Measurements from ENCODE around the gene HOXD10.

The HOXD10 gene

GRCh38 chr2:176162911-176163671, 46.5 kb downstream of the HOXD10 start:
- H3K4me3 ChIP-seq = no peak overlapping the region

GRCh38 chr2:176163672-176164056, 47.1 kb downstream of the HOXD10 start:
- H3K27ac ChIP-seq = no peak overlapping the region
- H3K4me3 ChIP-seq = no peak overlapping the region
- no peak for TF ChIP-seq CTCF (IDR thresholded peaks at IDR 0.05)
- no peak for DNase-seq (ENCODE audit: low spot score)

More at GRCh38 chr2:176162911-176163671, 46.5 kb downstream of the HOXD10 start:
- no peak for DNase-seq (ENCODE audit: low spot score)
- no peak overlapping the region for H3K27ac ChIP-seq
- no peak for TF ChIP-seq CTCF (IDR thresholded peaks at IDR 0.05)

GRCh38 chr2:176164201-176164600, 47.6 kb downstream of the HOXD10 start:
- no peak for DNase-seq (ENCODE audit: low spot score)
- no peak overlapping the region for H3K27ac ChIP-seq
- no peak overlapping the region for H3K4me3 ChIP-seq
- no peak for TF ChIP-seq CTCF (IDR thresholded peaks at IDR 0.05)

GRCh38 chr2:176164611-176165369, 48.2 kb downstream of the HOXD10 start:
- no peak for TF ChIP-seq CTCF (IDR thresholded peaks at IDR 0.05)
- H3K27ac ChIP-seq = no peak overlapping the region
- no peak for DNase-seq (ENCODE audit: low spot score)
- H3K4me3 ChIP-seq = no peak overlapping the region

GRCh38 chr2:176165370-176166050, 48.9 kb downstream of the HOXD10 start:
- no peak overlapping the region for H3K27ac ChIP-seq
- no peak for TF ChIP-seq CTCF (IDR thresholded peaks at IDR 0.05)
- no peak for DNase-seq (ENCODE audit: low spot score)
- H3K4me3 ChIP-seq = no peak overlapping the region

GRCh38 chr2:176166272-176166671, 49.7 kb downstream of the HOXD10 start:
- Histone ChIP-seq H3K27ac (no peak overlapping the region), H3K4me3 (no peak overlapping the region)
- DNase-seq (ENCODE audit: low spot score) = no peak
- no peak for TF ChIP-seq CTCF (IDR thresholded peaks at IDR 0.05)
